CD4-positive, alpha-beta T cell treated with Interleukin-4 for 1 hour (primary cell): ENCODE measurements around the gene ARFGAP2.

ENCODE experiments used
- DNase-seq, 2 donors: peaks; one replicate each; pipeline ENCODE4 v3.0.0-alpha.2; 2020 to 2022

The ARFGAP2 gene

GRCh38 chr11:47166368-47166767, 10.3 kb downstream of the ARFGAP2 start:
- no peak for DNase-seq

GRCh38 chr11:47165253-47165840, 11.3 kb downstream of the ARFGAP2 start:
- DNase-seq, result no peak

- DNase-seq, result no peak
These were observed 12.4 kb downstream of the ARFGAP2 start for GRCh38 chr11:47164321-47164720.

- no peak for DNase-seq
These were observed 12.8 kb downstream of the ARFGAP2 start for GRCh38 chr11:47163898-47164297.

- no peak for DNase-seq
These were observed 13.5 kb downstream of the ARFGAP2 start for GRCh38 chr11:47163193-47163592.

- no peak for DNase-seq
These were observed 14.3 kb downstream of the ARFGAP2 start for GRCh38 chr11:47162426-47162825.

- DNase-seq, result no peak
These were observed 14.8 kb downstream of the ARFGAP2 start for GRCh38 chr11:47161890-47162289.

GRCh38 chr11:47161134-47161854, 15.4 kb downstream of the ARFGAP2 start:
- peak; percentile 49 to 60 for DNase-seq

- no peak for DNase-seq
These were observed 15.9 kb downstream of the ARFGAP2 start for GRCh38 chr11:47160753-47161133.

GRCh38 chr11:47158242-47158641, 18.4 kb downstream of the ARFGAP2 start:
- DNase-seq, result no peak

GRCh38 chr11:47157805-47158204, 18.9 kb downstream of the ARFGAP2 start:
- no peak for DNase-seq

- no peak for DNase-seq
These were observed 19.7 kb downstream of the ARFGAP2 start for GRCh38 chr11:47156951-47157350.

GRCh38 chr11:47156333-47156732, 20.3 kb downstream of the ARFGAP2 start:
- no peak for DNase-seq

- DNase-seq, result no peak
These were observed 20.8 kb downstream of the ARFGAP2 start for GRCh38 chr11:47155879-47156278.

GRCh38 chr11:47154616-47155570, 21.8 kb downstream of the ARFGAP2 start:
- DNase-seq, result peak; percentile 29 to 35

- DNase-seq, result peak; percentile 57
These were observed 23.4 kb downstream of the ARFGAP2 start for GRCh38 chr11:47152953-47153950.

GRCh38 chr11:47152126-47152952, 24.3 kb downstream of the ARFGAP2 start:
- DNase-seq, result no peak

- DNase-seq, result no peak
These were observed 26.9 kb downstream of the ARFGAP2 start for GRCh38 chr11:47149782-47150181.

- DNase-seq, result no peak
These were observed 27.7 kb downstream of the ARFGAP2 start for GRCh38 chr11:47148903-47149531.

GRCh38 chr11:47148270-47148669, 28.4 kb downstream of the ARFGAP2 start:
- DNase-seq, result no peak

- no peak for DNase-seq
These were observed 29.0 kb downstream of the ARFGAP2 start for GRCh38 chr11:47147681-47148080.
